ENCODE data around the gene CAMTA1.

- no peak for TF ChIP-seq CTCF (IDR thresholded peaks at IDR 0.05)
- no peak for TF ChIP-seq POLR2AphosphoS5 (IDR thresholded peaks at IDR 0.05)
- TF ChIP-seq POLR2A (IDR thresholded peaks at IDR 0.05) = no peak
Measured at GRCh38 chr1:7018351-7018750, 233.1 kb downstream of the CAMTA1 start.

All from upper lobe of left lung (tissue), 4 donors.